HL-60 (cell line): ENCODE results near the gene XKR8.

Experiments used
- DNase-seq, 2 experiments: peaks; one replicate each; pipeline ENCODE4 v3.0.0-alpha.2; 2010 to 2020; ENCODE audit warnings: low read depth in 1 of 2, low spot score in 1 of 2
- H3K27ac ChIP-seq: fragments of 250-450 bp; sonication (Bioruptor Pico); replicated peaks from 2 replicates; pipeline ENCODE4 v1.5.1; 2020; ENCODE audit warnings: mild to moderate bottlenecking, moderate library complexity
- H3K27me3 ChIP-seq: fragments of 250-450 bp; sonication (Bioruptor Pico); 2 replicates; pipeline ENCODE4 v1.5.1; 2021; ENCODE audit warnings: mild to moderate bottlenecking, moderate library complexity; ENCODE audit not compliant: insufficient read depth, poor library complexity, severe bottlenecking
- H3K4me3 ChIP-seq: replicated peaks from 2 replicates; pipeline ENCODE4 v1.5.1; 2011; ENCODE audit warnings: mild to moderate bottlenecking, control low read depth, low read length; ENCODE audit not compliant: insufficient read depth
- CTCF ChIP-seq: IDR thresholded peaks from one replicate; pipeline ENCODE4 v1.5.1; 2011; ENCODE audit warnings: low read length, control low read depth, inconsistent platforms; ENCODE audit not compliant: insufficient read depth
- GABPA ChIP-seq: IDR thresholded peaks from 2 replicates; pipeline ENCODE4 v1.6.1; 2012; ENCODE audit warnings: low read depth
- POLR2AphosphoS5 ChIP-seq: IDR thresholded peaks from 2 replicates; pipeline ENCODE4 v1.6.1; 2012; ENCODE audit warnings: low read depth
- REST ChIP-seq: IDR thresholded peaks from 2 replicates; pipeline ENCODE4 v1.6.1; 2012; ENCODE audit warnings: low read depth; ENCODE audit not compliant: insufficient replicate concordance
- SPI1 ChIP-seq: IDR thresholded peaks from 2 replicates; pipeline ENCODE4 v1.6.1; 2012; ENCODE audit warnings: low read depth, mild to moderate bottlenecking, borderline replicate concordance

The XKR8 gene

GRCh38 chr1:27941671-27942540, 17.9 kb upstream of the XKR8 start:
- Histone ChIP-seq H3K27me3 (no peaks in the 10 kb centered on the region), H3K27ac (peak overlapping the region; percentile 77), H3K4me3 (no peak overlapping the region)
- no peak for TF ChIP-seq SPI1
- TF ChIP-seq CTCF: no peak
- no peak for TF ChIP-seq POLR2AphosphoS5
- TF ChIP-seq REST: no peak
- TF ChIP-seq GABPA: no peak
- DNase-seq: no peak

GRCh38 chr1:27945020-27945419, 14.8 kb upstream of the XKR8 start:
- no peak overlapping the region for H3K27ac ChIP-seq

More at GRCh38 chr1:27945020-27945419, 14.8 kb upstream of the XKR8 start:
- Histone ChIP-seq H3K4me3 (no peak overlapping the region), H3K27me3 (no peaks in the 10 kb centered on the region)
- DNase-seq: no peak
- TF ChIP-seq POLR2AphosphoS5 (no peak), CTCF (no peak), REST (no peak), SPI1 (no peak), GABPA (no peak)
